Stomach (tissue), 4 donors: ENCODE measurements around the gene ZBTB43.

ENCODE experiments used
- POLR2A ChIP-seq, 4 donors: fragments of 450-650 bp; IDR thresholded peaks; one replicate each; pipeline ENCODE4 v1.6.1; 2016; ENCODE audit warnings: antibody characterized with exemption in 4 of 4, control low read depth in 2 of 4, mild to moderate bottlenecking in 1 of 4, moderate library complexity in 1 of 4
- POLR2AphosphoS5 ChIP-seq, 3 donors: sonication (generic); formaldehyde crosslinking; IDR thresholded peaks; one replicate each; pipeline ENCODE4 v1.6.1; 2016; ENCODE audit warnings: antibody characterized with exemption in 3 of 3
- TF ChIP-seq, protein P1 (sequence below), 7 experiments: fragments of 450-650 bp in 4 of 7; fragments of 200-600 bp in 3 of 7; sonication (generic) in 3 of 7; IDR thresholded peaks; one replicate each; pipeline ENCODE4 v1.5.1; 2016 to 2019; ENCODE audit warnings: antibody characterized with exemption in 7 of 7, control low read depth in 2 of 7, mild to moderate bottlenecking in 1 of 7

GRCh38 chr9:126847051-126847450 is 42.2 kb downstream of the ZBTB43 start:
- TF ChIP-seq POLR2AphosphoS5 (IDR thresholded peaks at IDR 0.05) (no peak), POLR2A (IDR thresholded peaks at IDR 0.05) (no peak)
- TF ChIP-seq, protein P1, sequence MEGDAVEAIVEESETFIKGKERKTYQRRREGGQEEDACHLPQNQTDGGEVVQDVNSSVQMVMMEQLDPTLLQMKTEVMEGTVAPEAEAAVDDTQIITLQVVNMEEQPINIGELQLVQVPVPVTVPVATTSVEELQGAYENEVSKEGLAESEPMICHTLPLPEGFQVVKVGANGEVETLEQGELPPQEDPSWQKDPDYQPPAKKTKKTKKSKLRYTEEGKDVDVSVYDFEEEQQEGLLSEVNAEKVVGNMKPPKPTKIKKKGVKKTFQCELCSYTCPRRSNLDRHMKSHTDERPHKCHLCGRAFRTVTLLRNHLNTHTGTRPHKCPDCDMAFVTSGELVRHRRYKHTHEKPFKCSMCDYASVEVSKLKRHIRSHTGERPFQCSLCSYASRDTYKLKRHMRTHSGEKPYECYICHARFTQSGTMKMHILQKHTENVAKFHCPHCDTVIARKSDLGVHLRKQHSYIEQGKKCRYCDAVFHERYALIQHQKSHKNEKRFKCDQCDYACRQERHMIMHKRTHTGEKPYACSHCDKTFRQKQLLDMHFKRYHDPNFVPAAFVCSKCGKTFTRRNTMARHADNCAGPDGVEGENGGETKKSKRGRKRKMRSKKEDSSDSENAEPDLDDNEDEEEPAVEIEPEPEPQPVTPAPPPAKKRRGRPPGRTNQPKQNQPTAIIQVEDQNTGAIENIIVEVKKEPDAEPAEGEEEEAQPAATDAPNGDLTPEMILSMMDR (IDR thresholded peaks at IDR 0.05): no peak
